ENCODE data around the gene ELP6.
"Not testable (repeated sequence)": the region's sequence is repeated elsewhere in the genome, so short reads cannot be mapped to it uniquely, and the experiment has no call there.

The ELP6 gene

GRCh38 chr3:47523310-47524073, 10.0 kb upstream of the ELP6 start:
- no peak overlapping the region for H3K27ac Mint-ChIP-seq
- peaks cover 4% of the 10 kb centered on the region for H3K36me3 Mint-ChIP-seq
- H3K27me3 Mint-ChIP-seq: no peaks in the 10 kb centered on the region
- peaks cover 6% of the 10 kb centered on the region for H3K9me3 Mint-ChIP-seq (ENCODE audit: low read depth)
- no peaks in the 10 kb centered on the region for H3K4me1 Mint-ChIP-seq (ENCODE audit: low read depth)
- no peak overlapping the region for H3K4me3 Mint-ChIP-seq

DNA sequence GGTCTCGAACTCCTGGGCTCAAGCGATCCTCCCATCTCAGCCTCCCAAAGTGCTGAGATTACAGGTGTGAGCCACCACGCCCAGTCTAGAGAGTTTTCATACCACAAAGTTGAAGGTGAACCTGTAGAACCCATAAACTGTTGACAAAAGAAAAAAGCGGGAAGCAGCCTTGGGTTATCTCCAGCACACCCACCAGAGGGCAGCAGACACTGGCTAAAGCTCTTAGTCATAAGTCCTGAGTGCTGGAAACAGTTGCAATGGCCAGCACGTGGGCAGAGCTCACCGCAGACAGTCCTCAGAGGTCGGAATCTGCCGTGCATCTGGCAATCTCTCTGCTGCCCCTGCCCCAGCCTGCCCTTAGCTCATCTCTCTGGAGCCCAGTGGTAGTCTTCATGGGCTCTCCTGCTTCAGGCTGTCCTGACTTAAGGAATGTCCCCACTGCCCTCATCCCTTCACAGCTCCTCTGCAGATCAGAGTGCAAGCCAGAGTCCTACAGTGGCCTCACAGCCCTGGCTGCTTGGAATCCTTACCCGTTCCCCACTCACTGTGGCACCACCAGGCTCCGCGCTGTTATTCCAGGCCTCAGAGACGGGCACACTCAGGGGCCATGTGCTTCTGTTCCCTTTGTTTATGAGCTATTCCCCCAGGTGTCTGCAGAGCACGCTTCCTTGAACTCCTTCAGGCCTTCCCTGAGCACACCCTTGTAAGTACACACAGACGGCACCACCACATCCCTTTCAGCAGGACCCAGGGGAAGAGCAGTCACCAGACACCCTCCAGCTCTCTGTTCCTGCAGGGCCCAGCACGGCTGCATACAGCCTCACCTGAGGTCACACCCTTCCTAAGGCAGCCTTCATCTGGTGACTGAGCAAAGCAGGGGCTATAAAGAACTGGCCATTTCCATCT, 8.8 kb upstream of the ELP6 start:
- Mint-ChIP-seq H3K27me3 (no peaks in the 10 kb centered on the region), H3K4me3 (no peak overlapping the region), H3K9me3 (ENCODE audit: low read depth) (no peaks in the 10 kb centered on the region), H3K4me1 (ENCODE audit: low read depth) (no peaks in the 10 kb centered on the region), H3K36me3 (no peaks in the 10 kb centered on the region), H3K27ac (peak overlapping the region; percentile 13)

DNA sequence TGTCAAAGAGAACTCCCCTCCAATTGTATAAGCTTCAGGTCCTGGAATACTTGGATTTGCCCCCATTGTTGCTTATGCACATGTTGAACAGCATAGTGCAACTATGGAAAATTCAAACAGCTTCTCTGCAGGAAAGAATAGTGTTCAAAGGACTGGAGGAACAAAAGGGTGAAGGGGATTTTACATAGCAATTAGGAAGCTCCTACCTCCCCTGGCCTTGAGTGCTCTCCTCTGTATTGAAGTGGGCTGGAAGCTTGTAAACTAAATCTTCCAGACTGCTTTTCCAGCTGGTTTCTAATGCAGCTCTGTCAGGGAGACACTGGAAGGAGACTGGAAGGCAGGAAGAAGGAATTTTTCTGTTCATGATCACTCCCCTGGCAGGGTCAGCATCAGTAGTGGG, 7.2 kb upstream of the ELP6 start:
- Mint-ChIP-seq H3K4me1 (ENCODE audit: low read depth) (no peaks in the 10 kb centered on the region), H3K27ac (no peak overlapping the region), H3K27me3 (no peaks in the 10 kb centered on the region), H3K9me3 (ENCODE audit: low read depth) (no peaks in the 10 kb centered on the region), H3K4me3 (no peak overlapping the region), H3K36me3 (no peaks in the 10 kb centered on the region)

DNA sequence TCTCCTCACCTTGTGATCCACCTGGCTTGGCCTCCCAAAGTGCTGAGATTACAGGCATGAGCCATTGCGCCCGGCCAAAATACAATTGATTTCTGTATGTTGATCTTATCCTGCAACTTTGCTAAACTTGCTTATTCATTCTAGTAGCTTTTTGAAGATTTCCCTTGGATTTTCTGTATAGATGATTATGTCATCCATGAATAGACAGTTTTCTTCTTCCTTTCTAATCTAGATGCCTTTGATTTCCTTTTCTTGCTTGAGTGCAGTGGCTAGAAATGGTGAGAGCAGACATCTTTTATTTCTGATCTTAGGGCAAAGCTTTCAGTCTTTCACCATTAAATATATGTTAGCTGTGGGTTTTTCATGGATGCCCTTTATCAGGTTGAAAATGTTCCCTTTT, 4.4 kb upstream of the ELP6 start:
- no peaks in the 10 kb centered on the region for H3K27me3 Mint-ChIP-seq
- H3K9me3 Mint-ChIP-seq (ENCODE audit: low read depth): no peaks in the 10 kb centered on the region
- no peak overlapping the region for H3K4me3 Mint-ChIP-seq
- no peak overlapping the region for H3K27ac Mint-ChIP-seq
- peaks cover 5% of the 10 kb centered on the region for H3K4me1 Mint-ChIP-seq (ENCODE audit: low read depth)
- no peaks in the 10 kb centered on the region for H3K36me3 Mint-ChIP-seq

- Mint-ChIP-seq H3K4me3 (no peak overlapping the region), H3K4me1 (ENCODE audit: low read depth) (peaks cover 18% of the 10 kb centered on the region), H3K27me3 (no peaks in the 10 kb centered on the region), H3K27ac (no peak overlapping the region), H3K9me3 (ENCODE audit: low read depth) (no peaks in the 10 kb centered on the region), H3K36me3 (no peaks in the 10 kb centered on the region)
Measured at GRCh38 chr3:47515864-47516319, 2.4 kb upstream of the ELP6 start.

GRCh38 chr3:47515100-47515499, 1.6 kb upstream of the ELP6 start:
- no peaks in the 10 kb centered on the region for H3K27me3 Mint-ChIP-seq
- peak overlapping the region; percentile 29 for H3K27ac Mint-ChIP-seq
- peaks cover 18% of the 10 kb centered on the region for H3K4me1 Mint-ChIP-seq (ENCODE audit: low read depth)
- H3K4me3 Mint-ChIP-seq: peak overlapping the region; percentile 75
- H3K36me3 Mint-ChIP-seq: no peaks in the 10 kb centered on the region
- no peaks in the 10 kb centered on the region for H3K9me3 Mint-ChIP-seq (ENCODE audit: low read depth)

GRCh38 chr3:47512416-47513124, 942 bp downstream of the ELP6 start:
- Mint-ChIP-seq H3K27me3 (no peaks in the 10 kb centered on the region), H3K4me3 (peak overlapping the region; percentile 97), H3K9me3 (ENCODE audit: low read depth) (no peaks in the 10 kb centered on the region), H3K4me1 (ENCODE audit: low read depth) (peaks cover 19% of the 10 kb centered on the region), H3K36me3 (peaks cover 2% of the 10 kb centered on the region), H3K27ac (peak overlapping the region; percentile 99)

GRCh38 chr3:47505267-47505666, 8.2 kb downstream of the ELP6 start:
- H3K27ac Mint-ChIP-seq; H3K36me3 Mint-ChIP-seq; H3K4me3 Mint-ChIP-seq; H3K9me3 Mint-ChIP-seq (ENCODE audit: low read depth); H3K27me3 Mint-ChIP-seq; H3K4me1 Mint-ChIP-seq (ENCODE audit: low read depth): not testable (repeated sequence)

- no peak overlapping the region for H3K4me3 Mint-ChIP-seq
- H3K27me3 Mint-ChIP-seq: no peaks in the 10 kb centered on the region
- H3K27ac Mint-ChIP-seq: no peak overlapping the region
- H3K9me3 Mint-ChIP-seq (ENCODE audit: low read depth): no peaks in the 10 kb centered on the region
- peaks cover 2% of the 10 kb centered on the region for H3K4me1 Mint-ChIP-seq (ENCODE audit: low read depth)
- peaks cover 2% of the 10 kb centered on the region for H3K36me3 Mint-ChIP-seq
Measured at GRCh38 chr3:47504113-47504512, 9.4 kb downstream of the ELP6 start.

- Mint-ChIP-seq H3K4me1 (ENCODE audit: low read depth) (peaks cover 2% of the 10 kb centered on the region), H3K4me3 (no peak overlapping the region), H3K27me3 (no peaks in the 10 kb centered on the region), H3K27ac (no peak overlapping the region), H3K9me3 (ENCODE audit: low read depth) (no peaks in the 10 kb centered on the region), H3K36me3 (peaks cover 9% of the 10 kb centered on the region)
Measured at GRCh38 chr3:47503033-47503432, 10.5 kb downstream of the ELP6 start.

- no peak overlapping the region for H3K27ac Mint-ChIP-seq
- H3K4me3 Mint-ChIP-seq: no peak overlapping the region
- no peaks in the 10 kb centered on the region for H3K27me3 Mint-ChIP-seq
- H3K4me1 Mint-ChIP-seq (ENCODE audit: low read depth): no peaks in the 10 kb centered on the region
- H3K9me3 Mint-ChIP-seq (ENCODE audit: low read depth): no peaks in the 10 kb centered on the region
- H3K36me3 Mint-ChIP-seq: peaks cover 16% of the 10 kb centered on the region
Measured at GRCh38 chr3:47496892-47497291, 16.6 kb downstream of the ELP6 start.

GRCh38 chr3:47495886-47496285, 17.6 kb downstream of the ELP6 start:
- Mint-ChIP-seq H3K27me3 (no peaks in the 10 kb centered on the region), H3K27ac (no peak overlapping the region), H3K36me3 (peaks cover 14% of the 10 kb centered on the region), H3K4me3 (no peak overlapping the region), H3K4me1 (ENCODE audit: low read depth) (no peaks in the 10 kb centered on the region), H3K9me3 (ENCODE audit: low read depth) (no peaks in the 10 kb centered on the region)

- no peak overlapping the region for H3K27ac Mint-ChIP-seq
- peaks cover 14% of the 10 kb centered on the region for H3K36me3 Mint-ChIP-seq
- no peaks in the 10 kb centered on the region for H3K9me3 Mint-ChIP-seq (ENCODE audit: low read depth)
- H3K27me3 Mint-ChIP-seq: no peaks in the 10 kb centered on the region
- H3K4me3 Mint-ChIP-seq: no peak overlapping the region
- H3K4me1 Mint-ChIP-seq (ENCODE audit: low read depth): no peaks in the 10 kb centered on the region
Measured at GRCh38 chr3:47495111-47495510, 18.4 kb downstream of the ELP6 start.

- Mint-ChIP-seq H3K27me3 (no peaks in the 10 kb centered on the region), H3K4me1 (ENCODE audit: low read depth) (no peaks in the 10 kb centered on the region), H3K4me3 (no peak overlapping the region), H3K9me3 (ENCODE audit: low read depth) (no peaks in the 10 kb centered on the region), H3K36me3 (peaks cover 5% of the 10 kb centered on the region), H3K27ac (no peak overlapping the region)
Measured at GRCh38 chr3:47491777-47492176, 21.7 kb downstream of the ELP6 start.

DNA sequence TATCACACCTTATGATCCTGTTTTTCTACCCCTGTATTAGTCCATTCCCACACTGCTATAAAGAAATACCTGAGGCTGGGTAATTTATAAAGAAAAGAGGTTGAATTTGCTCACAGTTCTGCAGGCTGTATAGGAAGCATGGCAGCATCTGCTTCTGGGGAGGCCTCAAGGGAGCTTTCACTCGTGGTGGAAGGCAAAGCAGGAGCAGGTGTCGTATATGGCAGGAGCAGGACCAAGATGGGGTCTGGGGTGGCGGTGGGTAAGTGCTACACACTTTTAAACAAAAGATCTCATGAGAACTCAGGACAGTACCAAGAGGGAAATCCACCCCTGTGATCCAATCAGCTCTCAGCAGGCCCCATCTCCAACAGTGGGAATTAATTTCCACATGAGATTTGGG, 22.3 kb downstream of the ELP6 start:
- Mint-ChIP-seq H3K4me1 (ENCODE audit: low read depth) (no peaks in the 10 kb centered on the region), H3K27ac (no peak overlapping the region), H3K36me3 (peaks cover 4% of the 10 kb centered on the region), H3K4me3 (no peak overlapping the region), H3K27me3 (no peaks in the 10 kb centered on the region), H3K9me3 (ENCODE audit: low read depth) (no peaks in the 10 kb centered on the region)
